ENCODE measurements around the gene RING1. TPM values are rescaled to one million over a fixed set of nuclear protein-coding genes. Genes with fewer than 3 reads are reported as not detected.

The RING1 gene
- total RNA-seq, 1 donor from 2014 or later, result 12.1 TPM

DNA sequence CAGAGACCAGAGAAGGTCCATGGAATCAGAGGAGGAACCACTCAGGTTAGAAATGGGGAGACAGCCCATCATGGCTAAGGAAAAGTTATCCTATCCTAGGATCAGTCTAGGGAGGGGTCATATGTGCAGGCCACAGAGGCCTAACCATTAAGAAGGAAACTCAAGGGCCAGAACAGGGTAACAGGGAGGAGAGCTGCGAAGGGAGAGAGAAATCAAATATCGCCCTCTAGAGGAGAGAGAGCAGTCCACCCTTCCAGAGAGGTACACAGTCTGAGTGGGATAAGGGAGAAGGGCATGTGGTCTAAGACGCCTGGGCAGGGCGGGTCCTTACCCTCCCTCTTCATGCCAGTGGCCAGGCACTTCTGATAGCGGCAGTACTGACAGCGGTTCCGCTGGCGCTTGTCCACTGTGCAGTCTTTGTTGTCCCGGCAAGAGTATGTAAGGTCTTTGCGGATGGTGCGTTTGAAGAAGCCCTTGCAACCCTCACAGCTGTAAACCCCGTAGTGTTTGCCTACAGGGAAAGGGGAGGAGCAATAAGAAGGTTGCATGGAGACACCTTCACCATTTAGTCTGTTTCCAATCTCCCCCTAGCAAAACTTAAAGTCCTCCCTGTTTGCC is 10.8 kb upstream of the RING1 start:
- peak; percentile 82 for DNase-seq (ENCODE audit: low spot score)
- H3K27me3 ChIP-seq, result peaks cover 11% of the 10 kb centered on the region
- no peaks in the 10 kb centered on the region for H3K36me3 ChIP-seq
- Mint-ChIP-seq H3K27ac (peak overlapping the region; percentile 43), H3K9me3 (no peaks in the 10 kb centered on the region), H3K36me3 (peaks cover 34% of the 10 kb centered on the region), H3K27me3 (ENCODE audit: insufficient read depth, low read depth) (peaks cover 18% of the 10 kb centered on the region), H3K4me1 (peaks cover 43% of the 10 kb centered on the region), H3K4me3 (peak overlapping the region; percentile 83)
- H3K9ac ChIP-seq, result no peak overlapping the region
- no peak overlapping the region for H3K27ac ChIP-seq
- peaks cover 72% of the 10 kb centered on the region for H4K20me1 ChIP-seq (ENCODE audit: low read depth)
- no peak overlapping the region for H2AFZ ChIP-seq (replicated peaks)
- H3K9me3 ChIP-seq (ENCODE audit: low read depth), result no peaks in the 10 kb centered on the region
- H3F3A ChIP-seq (ENCODE audit: low read depth), result peaks cover 53% of the 10 kb centered on the region
- TF ChIP-seq, protein P1, sequence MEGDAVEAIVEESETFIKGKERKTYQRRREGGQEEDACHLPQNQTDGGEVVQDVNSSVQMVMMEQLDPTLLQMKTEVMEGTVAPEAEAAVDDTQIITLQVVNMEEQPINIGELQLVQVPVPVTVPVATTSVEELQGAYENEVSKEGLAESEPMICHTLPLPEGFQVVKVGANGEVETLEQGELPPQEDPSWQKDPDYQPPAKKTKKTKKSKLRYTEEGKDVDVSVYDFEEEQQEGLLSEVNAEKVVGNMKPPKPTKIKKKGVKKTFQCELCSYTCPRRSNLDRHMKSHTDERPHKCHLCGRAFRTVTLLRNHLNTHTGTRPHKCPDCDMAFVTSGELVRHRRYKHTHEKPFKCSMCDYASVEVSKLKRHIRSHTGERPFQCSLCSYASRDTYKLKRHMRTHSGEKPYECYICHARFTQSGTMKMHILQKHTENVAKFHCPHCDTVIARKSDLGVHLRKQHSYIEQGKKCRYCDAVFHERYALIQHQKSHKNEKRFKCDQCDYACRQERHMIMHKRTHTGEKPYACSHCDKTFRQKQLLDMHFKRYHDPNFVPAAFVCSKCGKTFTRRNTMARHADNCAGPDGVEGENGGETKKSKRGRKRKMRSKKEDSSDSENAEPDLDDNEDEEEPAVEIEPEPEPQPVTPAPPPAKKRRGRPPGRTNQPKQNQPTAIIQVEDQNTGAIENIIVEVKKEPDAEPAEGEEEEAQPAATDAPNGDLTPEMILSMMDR (IDR thresholded peaks at IDR 0.05), result peak; percentile 73
- TF ChIP-seq EZH2 (IDR thresholded peaks at IDR 0.05), result no peak
- no peak for TF ChIP-seq EZH2phosphoT487 (IDR thresholded peaks at IDR 0.05)
- H3K4me3 ChIP-seq, result no peak overlapping the region
- no peak overlapping the region for H3K4me2 ChIP-seq
- peaks cover 17% of the 10 kb centered on the region for H3K4me1 ChIP-seq
- H3K79me2 ChIP-seq (ENCODE audit: low read depth), result peaks cover 27% of the 10 kb centered on the region

DNA sequence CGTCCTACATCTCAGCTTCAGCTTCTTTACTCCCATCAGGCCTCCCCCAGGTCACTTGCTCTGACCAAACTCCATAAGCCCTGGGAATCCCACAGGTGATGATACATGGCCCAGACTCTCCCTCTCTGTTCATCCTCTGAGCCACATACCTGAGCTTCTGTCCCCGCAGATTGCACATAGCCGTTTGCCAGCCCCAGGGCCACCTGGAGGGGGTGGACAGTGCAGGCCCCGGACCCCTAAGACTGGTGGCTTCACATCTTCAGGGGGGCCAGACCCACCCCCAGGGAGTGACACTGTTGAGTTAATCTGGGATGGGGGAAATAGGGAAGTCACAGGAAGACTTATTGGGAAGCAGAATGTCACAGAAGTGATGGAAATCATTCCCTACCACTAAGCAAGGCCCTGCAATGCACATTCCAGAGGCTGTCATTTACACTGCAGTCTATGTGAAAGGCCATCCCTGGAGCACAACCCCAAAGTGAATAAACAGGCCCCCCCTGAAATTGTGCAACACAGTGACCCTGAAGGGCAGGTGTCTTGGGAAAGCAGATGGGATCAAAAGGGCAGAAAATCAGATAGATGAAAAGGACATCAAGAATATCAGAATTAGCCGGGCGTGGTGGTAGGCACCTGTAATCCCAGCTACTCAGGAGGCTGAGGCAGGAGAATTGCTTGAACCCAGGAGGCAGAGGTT is 10.0 kb upstream of the RING1 start:
- Histone ChIP-seq H3K36me3 (no peaks in the 10 kb centered on the region), H3K9ac (no peak overlapping the region), H3F3A (ENCODE audit: low read depth) (peaks cover 55% of the 10 kb centered on the region), H3K4me3 (no peak overlapping the region), H3K27me3 (peaks cover 3% of the 10 kb centered on the region), H3K4me1 (peaks cover 11% of the 10 kb centered on the region), H3K9me3 (ENCODE audit: low read depth) (no peaks in the 10 kb centered on the region), H3K79me2 (ENCODE audit: low read depth) (peaks cover 27% of the 10 kb centered on the region), H4K20me1 (ENCODE audit: low read depth) (peaks cover 74% of the 10 kb centered on the region), H3K4me2 (no peak overlapping the region), H2AFZ (replicated peaks) (no peak overlapping the region), H3K27ac (no peak overlapping the region)
- no peak for TF ChIP-seq EZH2 (IDR thresholded peaks at IDR 0.05)
- no peak for TF ChIP-seq EZH2phosphoT487 (IDR thresholded peaks at IDR 0.05)
- TF ChIP-seq, protein P1 (IDR thresholded peaks at IDR 0.05), result no peak
- peaks cover 48% of the 10 kb centered on the region for H3K4me1 Mint-ChIP-seq
- peaks cover 42% of the 10 kb centered on the region for H3K36me3 Mint-ChIP-seq
- peak overlapping the region; percentile 83 for H3K4me3 Mint-ChIP-seq
- no peak overlapping the region for H3K27ac Mint-ChIP-seq
- no peaks in the 10 kb centered on the region for H3K9me3 Mint-ChIP-seq
- peaks cover 13% of the 10 kb centered on the region for H3K27me3 Mint-ChIP-seq (ENCODE audit: insufficient read depth, low read depth)
- DNase-seq (ENCODE audit: low spot score), result no peak

DNA sequence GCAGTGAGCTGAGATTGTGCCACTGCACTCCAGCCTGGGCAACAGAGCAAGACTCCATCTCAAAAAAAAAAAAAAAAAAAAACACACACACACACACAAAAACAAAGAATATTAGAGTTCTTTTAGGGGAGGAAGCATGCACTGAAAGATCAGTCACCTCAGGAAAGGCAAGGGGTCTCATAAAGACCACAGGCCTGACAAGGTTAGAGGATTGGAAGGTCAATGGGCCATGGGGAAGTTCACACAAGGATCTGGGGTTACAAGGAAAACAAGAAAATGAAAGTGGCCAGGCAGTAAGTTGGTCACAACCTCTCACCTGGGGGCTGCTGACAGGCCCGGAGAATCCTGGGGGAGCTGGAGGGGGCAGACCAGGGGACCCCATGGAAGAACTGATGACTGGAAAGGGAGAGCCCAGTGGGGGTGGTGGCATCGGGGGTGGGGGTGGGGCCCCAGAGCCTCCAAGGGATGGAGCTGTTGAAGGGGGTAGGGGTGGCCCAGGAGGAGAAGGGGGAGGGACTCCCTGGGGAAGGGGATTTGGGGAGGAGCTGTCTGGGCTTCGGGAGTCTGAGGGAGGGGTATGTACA is 9.4 kb upstream of the RING1 start:
- peaks cover 55% of the 10 kb centered on the region for H3F3A ChIP-seq (ENCODE audit: low read depth)
- Mint-ChIP-seq H3K36me3 (peaks cover 45% of the 10 kb centered on the region), H3K9me3 (no peaks in the 10 kb centered on the region), H3K4me3 (peak overlapping the region; percentile 99), H3K27me3 (ENCODE audit: insufficient read depth, low read depth) (peaks cover 13% of the 10 kb centered on the region), H3K27ac (peak overlapping the region; percentile 18), H3K4me1 (peaks cover 55% of the 10 kb centered on the region)
- DNase-seq (ENCODE audit: low spot score), result no peak
- TF ChIP-seq EZH2 (IDR thresholded peaks at IDR 0.05) (no peak), EZH2phosphoT487 (IDR thresholded peaks at IDR 0.05) (no peak)
- TF ChIP-seq, protein P1 (IDR thresholded peaks at IDR 0.05), result no peak
- peak overlapping the region; percentile 88 for H3K4me3 ChIP-seq
- peaks cover 14% of the 10 kb centered on the region for H3K4me1 ChIP-seq
- H3K4me2 ChIP-seq, result peak overlapping the region; percentile 99
- no peak overlapping the region for H2AFZ ChIP-seq (replicated peaks)
- H3K36me3 ChIP-seq, result no peaks in the 10 kb centered on the region
- H3K27me3 ChIP-seq, result no peaks in the 10 kb centered on the region
- no peak overlapping the region for H3K9ac ChIP-seq
- H3K9me3 ChIP-seq (ENCODE audit: low read depth), result no peaks in the 10 kb centered on the region
- no peak overlapping the region for H3K27ac ChIP-seq
- peaks cover 77% of the 10 kb centered on the region for H4K20me1 ChIP-seq (ENCODE audit: low read depth)
- peaks cover 27% of the 10 kb centered on the region for H3K79me2 ChIP-seq (ENCODE audit: low read depth)

All from neural progenitor cell (in vitro differentiated cells).